OCI-LY3 (cell line): ENCODE results near the gene IGF2BP3.

Experiments used
- EZH2phosphoT487 ChIP-seq: fragments of 200-600 bp; shearing (Covaris generic); IDR thresholded peaks from 2 replicates; pipeline ENCODE4 v1.6.1; 2018; ENCODE audit warnings: antibody characterized with exemption, mixed run types, low read depth
- TF ChIP-seq, protein P1 (sequence below): fragments of 200-600, 300-600 bp; sonication (generic); IDR thresholded peaks from 2 replicates; pipeline ENCODE4 v1.5.1; 2014; ENCODE audit warnings: antibody characterized with exemption, low read length, low read depth

DNA sequence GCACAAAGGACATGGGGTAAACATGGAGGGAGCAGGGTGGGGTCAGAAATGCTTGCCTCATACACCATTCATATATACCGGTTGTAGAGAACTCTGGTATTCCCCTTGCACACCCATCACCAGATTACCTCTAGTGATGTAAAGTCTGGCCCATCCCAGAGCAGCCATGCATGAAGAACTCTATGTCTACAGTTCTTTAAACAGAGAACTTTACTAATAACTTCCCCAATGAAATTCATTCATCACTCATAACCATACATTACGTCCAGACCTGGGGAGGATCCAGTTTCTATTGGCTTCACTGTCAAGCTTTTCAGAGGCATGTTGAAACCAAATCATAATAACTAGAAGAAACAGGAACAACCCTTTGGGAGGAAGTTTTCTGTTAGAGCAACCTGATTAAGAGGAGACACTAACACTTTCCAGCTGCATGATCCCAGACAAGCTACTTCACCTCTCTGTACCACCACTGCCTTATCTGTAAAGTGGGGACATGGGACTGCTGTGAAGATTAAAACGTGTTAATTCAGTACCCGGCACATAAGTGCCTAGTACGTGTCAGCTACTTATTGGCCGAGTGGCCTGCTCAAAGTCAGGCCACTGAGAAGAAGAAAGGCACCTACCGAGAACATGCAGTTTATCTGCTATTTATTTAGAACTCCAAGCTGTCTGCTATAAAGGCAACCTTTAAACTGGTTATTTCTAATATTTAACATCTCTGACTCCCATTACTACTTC lies 59.7 kb downstream of the IGF2BP3 start:
- TF ChIP-seq, protein P1, sequence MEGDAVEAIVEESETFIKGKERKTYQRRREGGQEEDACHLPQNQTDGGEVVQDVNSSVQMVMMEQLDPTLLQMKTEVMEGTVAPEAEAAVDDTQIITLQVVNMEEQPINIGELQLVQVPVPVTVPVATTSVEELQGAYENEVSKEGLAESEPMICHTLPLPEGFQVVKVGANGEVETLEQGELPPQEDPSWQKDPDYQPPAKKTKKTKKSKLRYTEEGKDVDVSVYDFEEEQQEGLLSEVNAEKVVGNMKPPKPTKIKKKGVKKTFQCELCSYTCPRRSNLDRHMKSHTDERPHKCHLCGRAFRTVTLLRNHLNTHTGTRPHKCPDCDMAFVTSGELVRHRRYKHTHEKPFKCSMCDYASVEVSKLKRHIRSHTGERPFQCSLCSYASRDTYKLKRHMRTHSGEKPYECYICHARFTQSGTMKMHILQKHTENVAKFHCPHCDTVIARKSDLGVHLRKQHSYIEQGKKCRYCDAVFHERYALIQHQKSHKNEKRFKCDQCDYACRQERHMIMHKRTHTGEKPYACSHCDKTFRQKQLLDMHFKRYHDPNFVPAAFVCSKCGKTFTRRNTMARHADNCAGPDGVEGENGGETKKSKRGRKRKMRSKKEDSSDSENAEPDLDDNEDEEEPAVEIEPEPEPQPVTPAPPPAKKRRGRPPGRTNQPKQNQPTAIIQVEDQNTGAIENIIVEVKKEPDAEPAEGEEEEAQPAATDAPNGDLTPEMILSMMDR: no peak
- no peak for TF ChIP-seq EZH2phosphoT487
